BE2C (cell line): ENCODE data around the gene ATIC.

Source experiments
- DNase-seq: peaks from one replicate; pipeline ENCODE4 v3.0.0-alpha.2; 2020
- H3K27me3 ChIP-seq: fragments of 250-450 bp; sonication (Bioruptor Pico); 2 replicates; pipeline ENCODE4 v1.5.1; 2020; ENCODE audit warnings: mild to moderate bottlenecking
- H3K36me3 ChIP-seq: fragments of 250-450 bp; sonication (Bioruptor Pico); 2 replicates; pipeline ENCODE4 v1.5.1; 2020; ENCODE audit warnings: mild to moderate bottlenecking
- H3K4me1 ChIP-seq: fragments of 250-450 bp; sonication (Bioruptor Pico); 2 replicates; pipeline ENCODE4 v1.5.1; 2020
- H3K4me3 ChIP-seq: 2 replicates; pipeline ENCODE4 v1.5.1; 2011; ENCODE audit warnings: low read depth, low read length
- H3K9me3 ChIP-seq: fragments of 250-450 bp; sonication (Bioruptor Pico); 2 replicates; pipeline ENCODE4 v1.5.1; 2020
- CTCF ChIP-seq: IDR thresholded peaks from 2 replicates; pipeline ENCODE4 v1.5.1; 2012; ENCODE audit warnings: mild to moderate bottlenecking, low read depth, low read length

ATIC gene

GRCh38 chr2:215392687-215393270 lies 80.9 kb downstream of the ATIC start:
- Histone ChIP-seq H3K36me3 (no peaks in the 10 kb centered on the region; the same call in 1 of the 2 replicates), H3K4me1 (0 out of 2 replicates have a peak, but pooled peaks cover 4% of the 10 kb centered on the region), H3K27me3 (no peaks in the 10 kb centered on the region), H3K4me3 (no peak overlapping the region), H3K9me3 (no peaks in the 10 kb centered on the region)
- DNase-seq = no peak
- no peak for TF ChIP-seq CTCF

- Histone ChIP-seq H3K4me1 (0 out of 2 replicates have a peak, but pooled peaks cover 4% of the 10 kb centered on the region), H3K9me3 (no peaks in the 10 kb centered on the region), H3K27me3 (no peaks in the 10 kb centered on the region), H3K36me3 (no peaks in the 10 kb centered on the region; the same call in 1 of the 2 replicates), H3K4me3 (no peak overlapping the region)
- TF ChIP-seq CTCF = no peak
- no peak for DNase-seq
These were observed 82.4 kb downstream of the ATIC start for GRCh38 chr2:215394102-215394805.

GRCh38 chr2:215395687-215396460 lies 84.0 kb downstream of the ATIC start:
- H3K9me3 ChIP-seq = no peaks in the 10 kb centered on the region
- H3K27me3 ChIP-seq = no peaks in the 10 kb centered on the region
- H3K4me3 ChIP-seq = no peak overlapping the region
- no peak for TF ChIP-seq CTCF
- H3K4me1 ChIP-seq = no peaks in the 10 kb centered on the region
- DNase-seq = no peak
- no peaks in the 10 kb centered on the region; the same call in 1 of the 2 replicates for H3K36me3 ChIP-seq

GRCh38 chr2:215396595-215397313 lies 84.9 kb downstream of the ATIC start:
- no peaks in the 10 kb centered on the region for H3K9me3 ChIP-seq
- no peak for TF ChIP-seq CTCF
- H3K27me3 ChIP-seq = no peaks in the 10 kb centered on the region
- H3K4me3 ChIP-seq = no peak overlapping the region
- H3K4me1 ChIP-seq = no peaks in the 10 kb centered on the region
- no peak for DNase-seq
- H3K36me3 ChIP-seq = no peaks in the 10 kb centered on the region; the same call in 1 of the 2 replicates

- Histone ChIP-seq H3K4me3 (no peak overlapping the region), H3K9me3 (no peaks in the 10 kb centered on the region), H3K4me1 (no peaks in the 10 kb centered on the region), H3K36me3 (no peaks in the 10 kb centered on the region; the same call in 1 of the 2 replicates), H3K27me3 (no peaks in the 10 kb centered on the region)
- no peak for DNase-seq
- no peak for TF ChIP-seq CTCF
These were observed 85.9 kb downstream of the ATIC start for GRCh38 chr2:215397632-215398341.
